Keratinocyte (primary cell): Measurements from ENCODE around the gene PDZD2. TPM values are rescaled to one million over a fixed set of nuclear protein-coding genes. Genes with fewer than 3 reads are reported as not detected.

Experiments
- DNase-seq: peaks from one replicate; pipeline ENCODE4 v3.0.0-alpha.2; 2011; ENCODE audit warnings: low read depth, missing footprints, low spot score
- FAIRE-seq: peaks from 2 replicates; lab custom pipeline; 2011; peaks lifted over from hg19 to GRCh38; lab: Jason Lieb, UNC
- H2AFZ ChIP-seq: 2 replicates; pipeline ENCODE4 v1.6.0; 2012; ENCODE audit warnings: low read length, control low read depth, inconsistent platforms; ENCODE audit not compliant: control insufficient read depth
- H3K27ac ChIP-seq: 2 replicates; pipeline ENCODE4 v1.5.1; 2011; ENCODE audit warnings: low read length; ENCODE audit not compliant: control insufficient read depth, insufficient read depth
- H3K27me3 ChIP-seq: 3 replicates; pipeline ENCODE4 v1.6.0; 2011; ENCODE audit warnings: low read length; ENCODE audit not compliant: control insufficient read depth, insufficient read depth; ENCODE audit errors: extremely low read depth
- H3K36me3 ChIP-seq, 2 experiments: 2 replicates in 1 of 2; 3 replicates in 1 of 2; pipeline ENCODE4 v1.5.1; 2011; ENCODE audit warnings: low read length in 2 of 2, mild to moderate bottlenecking in 1 of 2; ENCODE audit not compliant: control insufficient read depth in 2 of 2, insufficient read depth in 2 of 2; ENCODE audit errors: extremely low read depth in 1 of 2
- H3K4me1 ChIP-seq: 3 replicates; pipeline ENCODE4 v1.5.1; 2011; ENCODE audit warnings: low read length; ENCODE audit not compliant: control insufficient read depth, insufficient read depth; ENCODE audit errors: extremely low read depth
- H3K4me2 ChIP-seq: 3 replicates; pipeline ENCODE4 v1.6.0; 2011; ENCODE audit warnings: low read depth, low read length; ENCODE audit not compliant: control insufficient read depth, insufficient read depth; ENCODE audit errors: extremely low read depth
- H3K4me3 ChIP-seq, 3 experiments: fragments of 200-600 bp in 1 of 3; sonication (generic) in 1 of 3; 2 replicates in 2 of 3; 3 replicates in 1 of 3; pipeline ENCODE4 v1.5.1; 2011 to 2016; ENCODE audit warnings: low read length in 3 of 3, mild to moderate bottlenecking in 3 of 3, control low read depth in 2 of 3, inconsistent platforms in 1 of 3, low read depth in 1 of 3, mixed read lengths in 1 of 3, mixed run types in 1 of 3, moderate library complexity in 1 of 3; ENCODE audit not compliant: control insufficient read depth in 2 of 3, insufficient read depth in 2 of 3; ENCODE audit errors: extremely low read depth in 1 of 3
- H3K79me2 ChIP-seq: 2 replicates; pipeline ENCODE4 v1.6.0; 2012; ENCODE audit warnings: low read length; ENCODE audit not compliant: control insufficient read depth, insufficient read depth
- H3K9ac ChIP-seq: 3 replicates; pipeline ENCODE4 v1.6.0; 2011; ENCODE audit warnings: low read length; ENCODE audit not compliant: control insufficient read depth, insufficient read depth; ENCODE audit errors: extremely low read depth
- H3K9me1 ChIP-seq: 3 replicates; pipeline ENCODE4 v1.6.0; 2011; ENCODE audit warnings: low read length; ENCODE audit not compliant: control insufficient read depth, insufficient read depth; ENCODE audit errors: extremely low read depth
- H3K9me3 ChIP-seq: 2 replicates; pipeline ENCODE4 v1.5.1; 2012; ENCODE audit warnings: low read depth, low read length; ENCODE audit not compliant: control insufficient read depth
- H4K20me1 ChIP-seq: 3 replicates; pipeline ENCODE4 v1.6.0; 2011; ENCODE audit warnings: low read length; ENCODE audit not compliant: control insufficient read depth, insufficient read depth; ENCODE audit errors: extremely low read depth
- EZH2 ChIP-seq: IDR thresholded peaks from one replicate; pipeline ENCODE4 v1.6.1; 2012; ENCODE audit warnings: inconsistent platforms, mild to moderate bottlenecking, low read length, moderate library complexity
- dilution Hi-C: fragments of 300-500 bp; cut with MboI; formaldehyde crosslinking; loops from one replicate; pipeline ENCODE4 v1.7.0; 2020; ENCODE audit warnings: low sequenced_read_pairs; ENCODE audit not compliant: extremely low pct_ligation_motif_present
- polyA plus RNA-seq, 5 experiments: library from polyadenylated mRNA; depleted of rRNA in 3 of 5; stranded (reverse) in 3 of 5; stranded (forward) in 1 of 5; unstranded in 1 of 5; fragments of >200 nt; gene quantifications; 1 replicate in 1 of 5; 2 replicates in 3 of 5; 3 replicates in 1 of 5; pipeline versions ENCODE4 v1.2.1 to v1.2.3, GENCODE V29; 2011 to 2012; ENCODE audit warnings: missing spikeins in 2 of 5, low read depth in 1 of 5, low replicate concordance in 1 of 5
- TF ChIP-seq, protein P1 (sequence below), 3 experiments: IDR thresholded peaks in 1 of 3; conservative IDR thresholded peaks in 1 of 3; optimal IDR thresholded peaks in 1 of 3; 2 replicates in 2 of 3; 3 replicates in 1 of 3; pipeline versions ENCODE3 to v1.5.1; 2011; ENCODE audit warnings: low read length in 3 of 3, mild to moderate bottlenecking in 3 of 3, moderate library complexity in 2 of 3, control low read depth in 1 of 3, inconsistent platforms in 1 of 3; ENCODE audit not compliant: insufficient read depth in 2 of 3; ENCODE audit errors: extremely low read depth in 1 of 3

PDZD2 gene
- polyA plus RNA-seq, 1 donor (not counting 4 experiments of a cell fraction or from before 2014, with no cell fraction given) = 7.3 TPM

DNA sequence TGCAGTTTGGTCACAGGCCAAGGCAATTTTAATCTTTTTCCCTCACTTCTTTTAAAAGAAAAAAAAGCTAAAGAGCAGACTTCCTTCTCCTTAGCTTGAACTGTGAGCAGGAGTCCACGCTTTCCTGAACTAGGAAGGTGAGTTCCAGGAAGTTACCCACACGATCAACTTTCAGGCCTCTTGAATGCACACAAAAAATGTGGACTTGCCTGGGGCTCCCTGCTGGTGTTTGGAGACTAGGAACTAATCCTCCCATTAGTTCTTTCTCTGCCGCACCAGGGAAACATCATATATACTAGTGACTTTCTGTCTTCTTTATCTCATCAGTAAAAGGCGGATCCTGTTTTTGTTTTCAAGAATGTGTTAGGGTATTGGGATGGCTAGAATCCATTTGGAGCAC, 295.2 kb downstream of the PDZD2 start:
- Histone ChIP-seq H3K9me1 (no peaks in the 10 kb centered on the region), H4K20me1 (no peaks in the 10 kb centered on the region), H3K79me2 (peaks cover 2% of the 10 kb centered on the region), H3K36me3 (no peaks in the 10 kb centered on the region), H3K27me3 (no peaks in the 10 kb centered on the region), H3K4me2 (peak overlapping the region; percentile 58), H2AFZ (peak overlapping the region; percentile 64), H3K27ac (peak overlapping the region; percentile 29), H3K4me3 (no peak overlapping the region), H3K9me3 (no peaks in the 10 kb centered on the region), H3K9ac (peak overlapping the region; percentile 34), H3K4me1 (peaks cover 45% of the 10 kb centered on the region)
- TF ChIP-seq, protein P1, sequence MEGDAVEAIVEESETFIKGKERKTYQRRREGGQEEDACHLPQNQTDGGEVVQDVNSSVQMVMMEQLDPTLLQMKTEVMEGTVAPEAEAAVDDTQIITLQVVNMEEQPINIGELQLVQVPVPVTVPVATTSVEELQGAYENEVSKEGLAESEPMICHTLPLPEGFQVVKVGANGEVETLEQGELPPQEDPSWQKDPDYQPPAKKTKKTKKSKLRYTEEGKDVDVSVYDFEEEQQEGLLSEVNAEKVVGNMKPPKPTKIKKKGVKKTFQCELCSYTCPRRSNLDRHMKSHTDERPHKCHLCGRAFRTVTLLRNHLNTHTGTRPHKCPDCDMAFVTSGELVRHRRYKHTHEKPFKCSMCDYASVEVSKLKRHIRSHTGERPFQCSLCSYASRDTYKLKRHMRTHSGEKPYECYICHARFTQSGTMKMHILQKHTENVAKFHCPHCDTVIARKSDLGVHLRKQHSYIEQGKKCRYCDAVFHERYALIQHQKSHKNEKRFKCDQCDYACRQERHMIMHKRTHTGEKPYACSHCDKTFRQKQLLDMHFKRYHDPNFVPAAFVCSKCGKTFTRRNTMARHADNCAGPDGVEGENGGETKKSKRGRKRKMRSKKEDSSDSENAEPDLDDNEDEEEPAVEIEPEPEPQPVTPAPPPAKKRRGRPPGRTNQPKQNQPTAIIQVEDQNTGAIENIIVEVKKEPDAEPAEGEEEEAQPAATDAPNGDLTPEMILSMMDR (optimal IDR thresholded peaks at IDR 0.05 in 1 of 3, IDR thresholded peaks at IDR 0.05 in 1 of 3, conservative IDR thresholded peaks at IDR 0.05 in 1 of 3; ENCODE audit: extremely low read depth in 1 of 3, insufficient read depth in 2 of 3, low read length in 3 of 3) = no peak
- TF ChIP-seq EZH2 = no peak
- DNase-seq (no peak), FAIRE-seq (peak; percentile 82)
- dilution Hi-C loops = no loop called here

DNA sequence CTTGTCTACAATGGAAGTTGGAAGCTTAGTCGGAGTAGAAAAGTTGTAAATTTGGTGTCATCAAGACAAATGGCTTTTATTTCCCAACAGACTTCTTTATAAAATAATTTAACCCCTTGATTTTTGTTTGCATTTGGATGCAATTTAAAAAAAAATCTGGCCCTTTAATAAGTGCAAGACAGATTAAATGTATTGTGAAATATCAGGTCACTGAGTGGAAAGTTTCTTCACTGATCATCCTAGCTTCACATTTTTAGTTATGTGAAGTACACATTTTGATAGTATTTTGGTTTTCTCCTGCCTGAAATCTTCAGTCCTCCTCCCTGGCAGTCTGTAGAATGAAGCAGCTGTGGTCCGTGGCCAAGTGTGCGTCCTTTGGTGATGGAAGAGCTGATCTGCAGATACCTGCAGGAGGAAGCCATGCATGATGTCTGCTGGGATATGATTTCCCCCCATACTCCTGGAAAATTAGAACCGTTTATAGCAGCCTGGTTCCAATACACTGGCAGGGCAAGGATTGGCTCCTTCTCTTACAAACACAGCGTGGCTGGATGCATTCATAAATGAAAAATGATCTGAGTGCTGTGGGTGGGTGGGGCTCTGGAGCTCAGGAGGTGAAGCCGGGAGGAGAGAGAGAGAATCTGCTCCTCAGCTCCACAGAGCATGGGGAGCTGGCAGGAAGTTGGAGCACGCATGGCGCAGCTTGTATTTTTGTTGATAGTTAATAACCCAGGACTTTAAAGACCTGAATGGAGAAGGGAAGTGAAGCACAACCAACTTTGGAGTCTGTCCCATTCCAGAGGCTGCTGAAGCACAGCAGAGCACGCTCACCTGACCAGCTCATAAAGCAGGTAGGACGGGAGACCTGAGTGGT, 296.8 kb downstream of the PDZD2 start:
- H3K4me2 ChIP-seq = peak overlapping the region; percentile 95
- H4K20me1 ChIP-seq = no peaks in the 10 kb centered on the region
- TF ChIP-seq, protein P1 (optimal IDR thresholded peaks at IDR 0.05 in 1 of 3, IDR thresholded peaks at IDR 0.05 in 1 of 3, conservative IDR thresholded peaks at IDR 0.05 in 1 of 3; ENCODE audit: extremely low read depth in 1 of 3, insufficient read depth in 2 of 3, low read length in 3 of 3) = no peak
- TF ChIP-seq EZH2 = no peak
- H3K4me1 ChIP-seq = peaks cover 50% of the 10 kb centered on the region
- peak overlapping the region; percentile 89 for H2AFZ ChIP-seq
- no peaks in the 10 kb centered on the region for H3K36me3 ChIP-seq
- DNase-seq = no peak
- no peaks in the 10 kb centered on the region for H3K9me3 ChIP-seq
- peak; percentile 88 for FAIRE-seq
- peaks cover 9% of the 10 kb centered on the region for H3K79me2 ChIP-seq
- H3K27ac ChIP-seq = peak overlapping the region; percentile 80
- H3K9me1 ChIP-seq = no peaks in the 10 kb centered on the region
- H3K9ac ChIP-seq = peak overlapping the region; percentile 81
- dilution Hi-C loops = no loop called here
- no peaks in the 10 kb centered on the region for H3K27me3 ChIP-seq
- H3K4me3 ChIP-seq = peak overlapping the region; percentile 29 to 71 (median 70)
